Aorta (tissue), 5 donors: ENCODE data around the gene EGFL7. TPM values are rescaled to one million over a fixed set of nuclear protein-coding genes. Genes with fewer than 3 reads are reported as not detected.

Experiments used
- ATAC-seq: fragments of 200-7000 bp; cut with Tn5 transposase; one replicate; pipeline ENCODE4 v1.9.1; 2022; ENCODE audit warnings: moderate library complexity; ENCODE audit not compliant: low FRiP score
- DNase-seq, 2 donors: peaks; one replicate each; pipeline ENCODE4 v3.0.0-alpha.2; 2020
- H3K27ac ChIP-seq, 2 donors: one replicate each; pipeline ENCODE4 v1.5.1; 2013; ENCODE audit warnings: low read length in 2 of 2, mild to moderate bottlenecking in 2 of 2, moderate library complexity in 2 of 2, control low read depth in 1 of 2, inconsistent platforms in 1 of 2, low read depth in 1 of 2
- H3K27me3 ChIP-seq, 2 donors: one replicate each; pipeline ENCODE4 v1.6.1; 2013; ENCODE audit warnings: control low read depth in 1 of 2, low read length in 1 of 2, mild to moderate bottlenecking in 1 of 2, moderate library complexity in 1 of 2; ENCODE audit not compliant: insufficient read depth in 2 of 2, control insufficient read depth in 1 of 2
- H3K36me3 ChIP-seq, 2 donors: one replicate each; pipeline ENCODE4 v1.6.1; 2013; ENCODE audit warnings: control low read depth in 1 of 2, low read length in 1 of 2, mild to moderate bottlenecking in 1 of 2; ENCODE audit not compliant: insufficient read depth in 2 of 2, control insufficient read depth in 1 of 2
- H3K4me1 ChIP-seq, 2 donors: one replicate each; pipeline ENCODE4 v1.6.1; 2013; ENCODE audit warnings: low read length in 2 of 2, control low read depth in 1 of 2, mild to moderate bottlenecking in 1 of 2, moderate library complexity in 1 of 2; ENCODE audit not compliant: insufficient read depth in 2 of 2, control insufficient read depth in 1 of 2
- H3K4me3 ChIP-seq, 2 donors: one replicate each; pipeline ENCODE4 v1.5.1; 2013; ENCODE audit warnings: low read length in 2 of 2, control low read depth in 1 of 2, mild to moderate bottlenecking in 1 of 2
- H3K9me3 ChIP-seq: one replicate; pipeline ENCODE4 v1.6.1; 2013; ENCODE audit warnings: mild to moderate bottlenecking, low read length; ENCODE audit not compliant: control insufficient read depth
- WGBS, 2 donors: extraction: QIAGEN DNeasy Blood & Tissue Kit; methylation state at CpG; one replicate each; pipeline ENCODE4 v1.1.7; 2013; 5-methylcytosine and 5-hydroxymethylcytosine counted together
- intact Hi-C, 2 donors: fragments of 100-400 bp; cut with DNase I; formaldehyde crosslinking; loops; one replicate each; pipeline versions ENCODE4 v1.14.2 to v1.15.0; 2022
- microRNA-seq, 2 donors: library from miRNA; unstranded; fragments of <30 nt; microRNA quantifications; one replicate each; pipeline ENCODE4 v1.2.0, GENCODE V29; 2020
- polyA plus RNA-seq, 2 donors: library from polyadenylated mRNA; stranded (reverse); fragments of 200-250 nt; gene quantifications; one replicate each; pipeline ENCODE4 v1.2.3, GENCODE V29; 2013
- total RNA-seq, 2 donors: library from RNA; stranded (reverse); fragmentation: NEBNext Ultra II Directional; extraction: Animal tissue kit (Norgen Biotek cat#: 25700); gene quantifications; one replicate each; pipeline ENCODE4 v1.2.1, GENCODE V29; 2021
- donor health status: healthy with polysubstance abuse.
- donor health status: Bipolar disorder and iron deficiency.
- donor health status: DM: no; HTN: no; CAD: no.
- donor health status: DM: no; HTN: no; CAD: no.
- donor health status: DM: yes; HTN: yes; CAD: no.

EGFL7 gene
- total and polyA plus RNA-seq, 4 donors: 13.1 to 308 (median 55.3) TPM

- Histone ChIP-seq H3K27me3 (no peaks in the 10 kb centered on the region), H3K27ac (no peak overlapping the region), H3K4me1 (no peaks in the 10 kb centered on the region), H3K9me3 (no peaks in the 10 kb centered on the region), H3K36me3 (peaks cover 0 to 3% of the 10 kb centered on the region in 2 donors), H3K4me3 (no peak overlapping the region)
- WGBS, 2 donors: 76 to 79% methylated on average over 29 to 30 of the region's 30 CpGs
- ATAC-seq (peak; percentile 2), DNase-seq (no peak)
- intact Hi-C loops: no loop called here
These were observed 58.8 kb downstream of the EGFL7 start for GRCh38 chr9:136721339-136722092.

Small RNAs within 50 kb of the gene (microRNA-seq; reads per million reads assigned to microRNA genes)
- 60,226 to 188,225 reads per million in 2 donors for gene MIR126

Other genes starting within 250 kb of the EGFL7 start
- 10 to 100 TPM in 1 of 2 donors, 1 to 10 TPM in 1; 8.6 to 14.9 TPM for gene INPP5E, start 223.1 kb upstream of the EGFL7 start, total RNA-seq
- 10 to 100 TPM in 1 of 2 donors, 1 to 10 TPM in 1; 2.8 to 15.6 TPM for gene INPP5E, start 223.1 kb upstream of the EGFL7 start, polyA plus RNA-seq
- 10 to 100 TPM; 57.1 to 59.1 TPM for gene SEC16A, start 179.9 kb upstream of the EGFL7 start, total RNA-seq
- gene SEC16A, start 179.9 kb upstream of the EGFL7 start, polyA plus RNA-seq: 10 to 100 TPM; 11.1 to 61.0 TPM
- gene NOTCH1, start 116.9 kb upstream of the EGFL7 start, total RNA-seq: 10 to 100 TPM; 47.4 to 81.6 TPM
- 1 to 10 TPM; 3.1 to 8.5 TPM for gene NOTCH1, start 116.9 kb upstream of the EGFL7 start, polyA plus RNA-seq
- gene AGPAT2, start 24.5 kb downstream of the EGFL7 start, total RNA-seq: 10 to 100 TPM; 26.9 to 31.5 TPM
- gene AGPAT2, start 24.5 kb downstream of the EGFL7 start, polyA plus RNA-seq: 10 to 100 TPM; 49.5 to 64.9 TPM
- gene DIPK1B, start 49.7 kb downstream of the EGFL7 start, total RNA-seq: 10 to 100 TPM in 1 of 2 donors, 1 to 10 TPM in 1; 7.3 to 13.6 TPM
- gene DIPK1B, start 49.7 kb downstream of the EGFL7 start, polyA plus RNA-seq: 1 to 10 TPM; 1.1 to 4.8 TPM
- 10 to 100 TPM; 11.4 to 13.4 TPM for gene LCN10, start 80.0 kb downstream of the EGFL7 start, total RNA-seq
- 1 to 10 TPM in 1 of 2 donors, under 1 TPM in 1; 0.25 to 2.1 TPM for gene LCN10, start 80.0 kb downstream of the EGFL7 start, polyA plus RNA-seq
- 10 to 100 TPM; 17.4 to 24.2 TPM for gene LCN6, start 85.6 kb downstream of the EGFL7 start, total RNA-seq
- 1 to 10 TPM in 1 of 2 donors, not detected in 1; 2.5 TPM for gene LCN6, start 85.6 kb downstream of the EGFL7 start, polyA plus RNA-seq
- gene LCN8, start 95.3 kb downstream of the EGFL7 start, total RNA-seq: not detected
- gene LCN8, start 95.3 kb downstream of the EGFL7 start, polyA plus RNA-seq: under 1 TPM in 1 of 2 donors, not detected in 1; 0.10 TPM
- gene LCN15, start 101.6 kb downstream of the EGFL7 start, total RNA-seq: not detected
- gene LCN15, start 101.6 kb downstream of the EGFL7 start, polyA plus RNA-seq: under 1 TPM in 1 of 2 donors, not detected in 1; 0.88 TPM
- gene TMEM141, start 128.4 kb downstream of the EGFL7 start, total RNA-seq: 10 to 100 TPM; 26.6 to 27.0 TPM
- 10 to 100 TPM; 57.0 to 95.8 TPM for gene TMEM141, start 128.4 kb downstream of the EGFL7 start, polyA plus RNA-seq
- gene CCDC183, start 133.4 kb downstream of the EGFL7 start, total RNA-seq: under 1 TPM; 0.45 to 0.58 TPM
- under 1 TPM; 0.46 to 0.50 TPM for gene CCDC183, start 133.4 kb downstream of the EGFL7 start, polyA plus RNA-seq
- 10 to 100 TPM; 47.2 to 52.0 TPM for gene RABL6, start 145.0 kb downstream of the EGFL7 start, total RNA-seq
- gene RABL6, start 145.0 kb downstream of the EGFL7 start, polyA plus RNA-seq: 10 to 100 TPM; 31.3 to 76.1 TPM
- 1 to 10 TPM; 6.1 to 6.2 TPM for gene AJM1, start 179.6 kb downstream of the EGFL7 start, total RNA-seq
- 10 to 100 TPM in 1 of 2 donors, under 1 TPM in 1; 0.63 to 26.9 TPM for gene AJM1, start 179.6 kb downstream of the EGFL7 start, polyA plus RNA-seq
- gene PHPT1, start 186.5 kb downstream of the EGFL7 start, total RNA-seq: 10 to 100 TPM; 65.6 to 84.1 TPM
- 100 to 1,000 TPM; 129 to 165 TPM for gene PHPT1, start 186.5 kb downstream of the EGFL7 start, polyA plus RNA-seq
- gene MAMDC4, start 189.4 kb downstream of the EGFL7 start, total RNA-seq: 1 to 10 TPM; 2.4 to 5.0 TPM
- gene MAMDC4, start 189.4 kb downstream of the EGFL7 start, polyA plus RNA-seq: 10 to 100 TPM in 1 of 2 donors, 1 to 10 TPM in 1; 2.6 to 19.0 TPM
- gene EDF1, start 203.4 kb downstream of the EGFL7 start, total RNA-seq: 100 to 1,000 TPM; 193 to 223 TPM
- gene EDF1, start 203.4 kb downstream of the EGFL7 start, polyA plus RNA-seq: 100 to 1,000 TPM; 421 to 505 TPM
- 10 to 100 TPM in 1 of 2 donors, 1 to 10 TPM in 1; 9.1 to 22.1 TPM for gene TRAF2, start 223.6 kb downstream of the EGFL7 start, total RNA-seq
- gene TRAF2, start 223.6 kb downstream of the EGFL7 start, polyA plus RNA-seq: 10 to 100 TPM in 1 of 2 donors, 1 to 10 TPM in 1; 4.8 to 14.0 TPM